ENCODE data around the gene RPRD1B. TPM values are rescaled to one million over a fixed set of nuclear protein-coding genes. Genes with fewer than 3 reads are reported as not detected.

RPRD1B gene
- total RNA-seq, 1 experiment from 2014 or later: 55.1 TPM

DNA sequence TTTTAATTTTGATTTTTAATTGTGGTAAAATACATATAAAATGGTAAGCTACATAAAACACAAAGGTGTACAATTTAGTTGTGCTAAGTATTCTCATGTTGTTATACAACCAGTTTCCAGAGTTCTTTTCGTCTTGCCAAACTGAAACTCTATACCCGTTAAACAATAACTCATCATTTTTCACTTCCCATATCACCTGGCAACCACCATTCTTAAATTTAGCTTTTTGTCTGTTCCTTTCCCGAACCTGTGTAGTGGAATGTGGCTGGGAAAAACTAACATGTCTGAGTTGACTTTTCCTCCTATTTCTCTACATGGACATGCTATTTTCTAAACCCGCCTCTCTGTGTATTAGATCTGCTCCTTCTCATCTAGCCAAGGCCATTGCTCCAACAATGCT is 27.6 kb downstream of the RPRD1B start:
- POLR2A ChIA-PET (ENCODE audit: unreplicated experiment): no interaction called here
- Histone ChIP-seq H3K9me2 (ENCODE audit: insufficient read depth) (no peaks in the 10 kb centered on the region), H3K4me1 (replicated peaks; ENCODE audit: insufficient read depth) (no peaks in the 10 kb centered on the region), H4K20me1 (ENCODE audit: insufficient read depth) (no peaks in the 10 kb centered on the region), H3K27ac (no peak overlapping the region), H3K36me3 (ENCODE audit: low read depth) (peaks cover 53% of the 10 kb centered on the region), H3F3A (ENCODE audit: insufficient read depth, low read depth) (peaks cover 12% of the 10 kb centered on the region), H3K79me2 (ENCODE audit: low read depth) (peaks cover 13% of the 10 kb centered on the region; the same call in 1 of the 2 replicates), H2AFZ (no peak overlapping the region), H3K9me3 (ENCODE audit: insufficient read depth, low read depth) (no peaks in the 10 kb centered on the region), H3K27me3 (ENCODE audit: insufficient read depth, low read depth) (no peaks in the 10 kb centered on the region), H3K4me3 (no peak overlapping the region), H3K4me2 (no peak overlapping the region)
- BruUV-seq (replicated peaks): no TSS peak
- CTCF ChIA-PET: no interaction called here
- no peak for TF ChIP-seq EZH2 (IDR thresholded peaks at IDR 0.05; ENCODE audit: low read depth)
- TF ChIP-seq, protein P1, sequence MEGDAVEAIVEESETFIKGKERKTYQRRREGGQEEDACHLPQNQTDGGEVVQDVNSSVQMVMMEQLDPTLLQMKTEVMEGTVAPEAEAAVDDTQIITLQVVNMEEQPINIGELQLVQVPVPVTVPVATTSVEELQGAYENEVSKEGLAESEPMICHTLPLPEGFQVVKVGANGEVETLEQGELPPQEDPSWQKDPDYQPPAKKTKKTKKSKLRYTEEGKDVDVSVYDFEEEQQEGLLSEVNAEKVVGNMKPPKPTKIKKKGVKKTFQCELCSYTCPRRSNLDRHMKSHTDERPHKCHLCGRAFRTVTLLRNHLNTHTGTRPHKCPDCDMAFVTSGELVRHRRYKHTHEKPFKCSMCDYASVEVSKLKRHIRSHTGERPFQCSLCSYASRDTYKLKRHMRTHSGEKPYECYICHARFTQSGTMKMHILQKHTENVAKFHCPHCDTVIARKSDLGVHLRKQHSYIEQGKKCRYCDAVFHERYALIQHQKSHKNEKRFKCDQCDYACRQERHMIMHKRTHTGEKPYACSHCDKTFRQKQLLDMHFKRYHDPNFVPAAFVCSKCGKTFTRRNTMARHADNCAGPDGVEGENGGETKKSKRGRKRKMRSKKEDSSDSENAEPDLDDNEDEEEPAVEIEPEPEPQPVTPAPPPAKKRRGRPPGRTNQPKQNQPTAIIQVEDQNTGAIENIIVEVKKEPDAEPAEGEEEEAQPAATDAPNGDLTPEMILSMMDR (conservative IDR thresholded peaks at IDR 0.05): no peak
- DNase-seq: no peak
- intact Hi-C loops (cut with micrococcal nuclease; ENCODE audit: unreplicated experiment): no loop called here

DNA sequence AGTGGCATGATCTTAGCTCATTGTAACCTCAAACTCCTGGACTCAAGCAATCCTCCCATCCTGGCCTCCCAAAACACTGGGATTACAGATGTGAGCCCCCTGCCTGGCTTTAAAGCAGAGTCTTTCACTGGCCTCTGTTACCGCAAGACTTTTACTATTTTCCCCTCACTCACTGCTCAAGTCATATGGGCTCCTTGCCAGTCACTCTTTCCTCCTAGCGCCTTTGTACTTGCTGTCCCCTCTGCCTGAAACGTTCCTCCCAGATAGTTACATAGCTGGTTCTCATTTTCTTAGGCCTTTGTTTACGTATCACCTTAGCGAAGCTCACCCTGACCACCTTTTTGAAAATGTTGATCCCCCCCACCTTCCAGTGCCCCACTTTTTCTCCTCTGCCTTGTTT is 29.3 kb downstream of the RPRD1B start:
- H3K79me2 ChIP-seq (ENCODE audit: low read depth): peaks cover 12% of the 10 kb centered on the region; the same call in 1 of the 2 replicates
- no peak for DNase-seq
- no peaks in the 10 kb centered on the region for H3K4me1 ChIP-seq (replicated peaks; ENCODE audit: insufficient read depth)
- ChIA-PET CTCF (no interaction called here), POLR2A (ENCODE audit: unreplicated experiment) (interaction anchor here (0.7 kb wide), 1 partner anchor 105 kb away, joined by 10 read pairs; no protein-coding TSS in a partner anchor)
- H3K9me2 ChIP-seq (ENCODE audit: insufficient read depth): no peaks in the 10 kb centered on the region
- intact Hi-C loops (cut with micrococcal nuclease; ENCODE audit: unreplicated experiment): no loop called here
- H3K27me3 ChIP-seq (ENCODE audit: insufficient read depth, low read depth): no peaks in the 10 kb centered on the region
- no peaks in the 10 kb centered on the region for H4K20me1 ChIP-seq (ENCODE audit: insufficient read depth)
- no peak overlapping the region for H3K4me2 ChIP-seq
- H2AFZ ChIP-seq: no peak overlapping the region
- peaks cover 65% of the 10 kb centered on the region for H3K36me3 ChIP-seq (ENCODE audit: low read depth)
- no peak overlapping the region for H3K4me3 ChIP-seq
- BruUV-seq (replicated peaks): no TSS peak
- no peaks in the 10 kb centered on the region; the same call in 1 of the 2 replicates for H3F3A ChIP-seq (ENCODE audit: insufficient read depth, low read depth)
- no peak for TF ChIP-seq EZH2 (IDR thresholded peaks at IDR 0.05; ENCODE audit: low read depth)
- TF ChIP-seq, protein P1 (conservative IDR thresholded peaks at IDR 0.05): no peak
- no peaks in the 10 kb centered on the region for H3K9me3 ChIP-seq (ENCODE audit: insufficient read depth, low read depth)
- no peak overlapping the region for H3K27ac ChIP-seq

DNA sequence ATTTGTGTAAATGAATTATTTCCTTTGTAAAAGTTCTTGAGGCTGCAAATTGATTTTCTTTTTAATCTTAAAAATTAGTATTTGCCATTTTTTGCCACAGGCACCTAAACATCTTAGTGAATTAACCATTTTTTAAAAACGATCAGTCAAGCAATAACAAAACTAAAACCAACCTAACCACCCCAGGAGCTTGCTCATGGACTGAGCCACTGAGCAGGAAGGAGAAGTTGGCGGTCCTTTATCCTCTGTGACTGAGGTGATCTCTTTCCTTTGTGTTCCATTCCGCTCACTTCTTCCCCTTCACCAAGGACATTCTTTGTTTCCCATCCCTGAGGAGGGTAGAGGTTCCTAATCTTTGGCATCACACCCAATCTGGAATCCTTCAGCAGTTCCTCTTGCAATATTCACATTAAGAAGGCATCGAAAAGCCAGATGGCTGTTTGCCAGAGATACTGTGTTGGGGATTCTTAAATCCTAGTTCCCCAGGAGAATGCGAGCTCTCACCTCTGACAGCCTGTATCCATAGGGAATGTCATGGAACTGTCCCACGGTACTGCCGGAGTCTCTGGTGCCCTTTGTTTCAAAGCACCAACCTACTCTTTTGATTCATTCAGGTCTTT is 30.5 kb downstream of the RPRD1B start:
- CTCF ChIA-PET: no interaction called here
- Histone ChIP-seq H3K27ac (no peak overlapping the region), H3K79me2 (ENCODE audit: low read depth) (0 out of 2 replicates have a peak, but pooled peaks cover 3% of the 10 kb centered on the region), H3K4me2 (no peak overlapping the region), H3K9me2 (ENCODE audit: insufficient read depth) (no peaks in the 10 kb centered on the region), H3F3A (ENCODE audit: insufficient read depth, low read depth) (no peaks in the 10 kb centered on the region; the same call in 1 of the 2 replicates), H3K4me3 (no peak overlapping the region), H3K36me3 (ENCODE audit: low read depth) (peaks cover 66% of the 10 kb centered on the region), H3K27me3 (ENCODE audit: insufficient read depth, low read depth) (no peaks in the 10 kb centered on the region), H4K20me1 (ENCODE audit: insufficient read depth) (no peaks in the 10 kb centered on the region), H3K4me1 (replicated peaks; ENCODE audit: insufficient read depth) (no peaks in the 10 kb centered on the region), H2AFZ (no peak overlapping the region), H3K9me3 (ENCODE audit: insufficient read depth, low read depth) (no peaks in the 10 kb centered on the region)
- TF ChIP-seq, protein P1 (conservative IDR thresholded peaks at IDR 0.05): no peak
- no peak for TF ChIP-seq EZH2 (IDR thresholded peaks at IDR 0.05; ENCODE audit: low read depth)
- POLR2A ChIA-PET (ENCODE audit: unreplicated experiment): no interaction called here
- intact Hi-C loops (cut with micrococcal nuclease; ENCODE audit: unreplicated experiment): no loop called here
- no peak for DNase-seq
- no TSS peak for BruUV-seq (replicated peaks)

All from PC-9 (cell line).